Putamen (tissue), 1 donor: ENCODE data around the gene FCN3.
A peak's percentile ranks its signal among the peaks of the same experiment; 100 is the strongest.
"Not testable (repeated sequence)": the region's sequence is repeated elsewhere in the genome, so short reads cannot be mapped to it uniquely, and the experiment has no call there.

Experiments
- DNase-seq: peaks from one replicate; pipeline ENCODE4 v3.0.0-alpha.2; 2016; ENCODE audit warnings: low spot score

Gene FCN3

DNA sequence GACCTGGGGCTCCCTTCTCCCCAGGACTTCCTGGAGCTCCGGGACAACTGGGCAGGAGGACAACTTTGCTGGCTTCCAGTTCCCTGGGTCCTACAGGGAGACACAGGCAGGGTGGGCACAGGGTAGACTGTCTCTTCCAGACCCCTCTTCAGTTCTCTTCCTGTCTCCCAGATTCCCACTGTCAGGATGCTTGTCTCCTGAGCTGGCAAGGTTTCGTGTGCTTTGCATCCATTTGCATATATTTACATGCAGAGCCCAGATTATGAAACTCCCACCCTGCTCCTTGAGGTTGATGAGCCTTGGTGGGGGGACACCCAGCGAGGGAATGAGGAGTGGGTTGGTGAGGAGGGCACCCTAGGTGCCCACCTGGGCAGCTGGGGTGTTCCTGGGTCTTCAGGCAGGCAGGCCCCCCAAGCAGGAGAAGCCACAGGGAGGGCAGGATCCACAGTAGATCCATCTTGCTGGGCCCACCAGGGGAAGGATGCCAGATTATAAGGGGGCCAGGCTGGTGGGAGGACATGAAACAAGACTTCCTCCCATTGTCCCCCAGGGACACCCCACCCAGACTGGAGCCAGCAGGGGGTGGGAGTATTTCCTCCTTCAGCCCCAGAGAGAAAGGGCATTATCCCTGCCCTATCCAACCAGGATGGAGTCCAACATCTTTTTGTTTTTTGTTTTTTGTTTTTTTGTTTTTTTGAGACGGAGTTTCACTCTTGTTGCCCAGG is at the start of gene FCN3:
TSS of gene FCN3 (minus strand) at position 463 of the 725 bp plus-strand sequence. CDS start at position 457, 6 bp downstream.
- DNase-seq = no peak

DNA sequence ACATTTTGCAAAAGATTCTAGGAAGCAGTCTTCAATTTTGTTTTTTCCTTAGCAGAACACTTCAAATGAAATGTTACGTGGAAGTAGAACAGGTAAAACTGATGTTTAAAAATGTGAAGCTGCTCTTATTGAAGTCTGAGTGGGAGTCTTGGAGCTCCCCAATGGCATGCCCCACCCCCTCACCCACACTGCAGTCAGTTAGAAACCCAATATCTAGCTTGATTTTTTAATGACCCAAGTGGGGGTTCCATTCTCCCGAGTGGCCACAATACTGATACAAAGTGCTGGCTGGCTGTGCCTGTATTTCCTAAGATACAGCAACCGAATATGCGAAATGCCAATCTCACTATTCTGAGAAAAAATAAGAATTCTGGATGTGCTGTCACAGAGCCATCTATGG is 49.1 kb upstream of the FCN3 start:
- DNase-seq = no peak

DNA sequence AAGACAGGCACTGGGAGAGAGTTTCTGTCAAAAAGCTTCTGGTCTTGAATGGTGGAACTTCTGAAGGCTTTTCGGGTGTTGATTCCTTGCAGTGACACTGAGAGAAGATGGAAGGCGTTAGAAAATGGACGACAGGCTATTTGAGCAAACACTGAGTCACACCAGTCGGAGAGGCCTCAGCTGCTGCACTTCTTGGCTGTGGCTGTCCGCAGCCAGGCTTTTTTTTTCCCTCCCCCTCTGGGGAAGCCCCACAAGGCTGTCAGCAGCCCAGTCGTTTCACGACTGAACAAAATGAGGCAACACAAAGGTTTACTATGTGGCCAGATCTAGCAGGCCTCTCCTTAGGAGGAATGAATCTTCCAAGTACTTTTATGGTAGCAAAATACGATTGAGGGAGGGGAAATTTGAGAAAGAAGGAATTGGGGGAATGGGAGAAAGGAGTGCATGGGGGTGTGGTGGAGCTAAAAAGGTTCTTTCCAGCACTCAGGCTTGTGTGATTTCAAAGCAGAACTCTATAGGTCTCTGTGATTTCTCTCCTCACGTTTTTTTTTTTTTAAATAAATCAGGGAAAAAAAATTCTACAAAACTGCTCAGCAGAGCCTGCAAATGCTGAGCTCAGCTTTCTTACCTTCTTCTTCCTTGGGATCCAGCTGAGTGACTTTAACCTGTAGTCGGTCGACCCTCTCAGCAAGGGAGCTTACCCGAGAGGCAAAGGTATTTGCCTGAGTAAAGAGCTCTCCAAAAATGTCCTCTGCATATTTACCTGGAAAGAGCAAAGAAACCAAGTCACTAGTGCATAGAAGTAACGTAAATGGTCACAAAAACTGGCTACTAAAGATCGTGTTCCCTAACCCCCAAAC is 43.9 kb upstream of the FCN3 start:
- DNase-seq = peak; percentile 79

DNA sequence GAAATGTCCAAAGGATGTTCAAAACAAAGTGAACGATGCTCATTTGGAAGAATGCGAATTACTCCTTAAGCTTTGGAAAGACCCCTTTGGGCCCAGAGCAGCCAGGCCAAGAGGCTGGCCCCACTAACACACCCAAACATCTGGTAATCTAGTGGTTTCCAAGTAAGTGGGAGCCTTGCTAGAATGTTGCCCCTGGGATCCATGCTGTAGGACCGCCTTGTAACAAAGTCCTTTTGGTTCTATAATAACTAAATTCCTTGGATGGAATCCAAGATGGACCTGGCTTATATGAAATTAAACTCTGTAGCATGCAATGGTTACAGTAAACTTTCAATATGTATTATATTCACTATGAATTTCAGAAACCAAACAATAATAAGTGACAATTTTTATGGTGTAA is 43.1 kb upstream of the FCN3 start:
- DNase-seq = no peak

DNA sequence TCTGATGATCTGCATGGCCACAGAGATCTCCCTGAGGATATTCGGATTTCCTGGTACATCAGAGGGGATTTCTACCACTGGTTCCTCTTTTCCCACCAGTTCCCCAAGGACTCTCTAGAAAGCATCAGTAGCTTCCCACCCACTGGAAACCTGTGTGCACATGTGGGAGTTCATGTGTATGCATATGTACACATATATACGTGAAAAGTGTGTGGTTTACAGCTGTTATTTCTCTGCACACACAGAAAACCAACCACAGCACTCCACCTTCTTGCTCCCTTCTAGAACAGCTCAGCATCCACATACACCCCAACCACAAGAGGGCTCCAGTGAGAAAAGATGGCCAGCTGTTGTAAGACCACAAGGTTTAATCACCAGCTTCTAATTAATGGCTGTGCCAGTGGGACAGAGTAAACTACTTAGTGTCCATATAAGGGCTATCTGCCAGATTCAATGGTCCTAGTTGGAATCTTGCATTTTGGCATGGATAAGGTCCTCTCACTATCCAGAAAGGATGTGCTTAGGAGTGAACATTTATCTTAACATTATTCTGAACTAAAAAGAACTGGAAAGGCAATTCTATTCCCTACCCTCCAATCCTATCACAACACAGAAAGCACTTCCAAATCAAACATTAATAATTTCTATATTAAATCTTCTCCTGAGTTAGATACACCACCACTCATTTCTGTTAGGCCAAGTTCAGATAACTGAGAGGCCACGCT is 41.9 kb upstream of the FCN3 start:
- peak; percentile 54 for DNase-seq

DNA sequence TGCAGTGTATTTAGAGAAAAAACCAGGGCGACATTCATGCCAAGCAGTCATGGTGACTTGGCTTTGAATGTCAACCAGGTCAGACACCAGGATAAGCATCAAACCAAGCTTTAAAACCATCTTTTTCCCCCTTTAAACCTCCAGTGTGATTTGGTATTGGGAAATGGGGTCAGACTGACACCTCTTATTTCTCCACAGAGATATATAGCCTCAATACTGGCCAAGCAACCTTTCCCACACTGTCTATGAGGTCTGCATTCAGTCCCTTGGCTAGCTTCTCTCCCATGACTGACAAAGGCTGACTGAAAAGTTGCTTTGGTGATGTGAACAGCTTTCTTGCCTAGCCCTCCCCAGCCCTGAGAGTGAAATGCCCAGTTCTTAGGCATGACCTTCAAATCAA is 39.5 kb upstream of the FCN3 start:
- DNase-seq = no peak

DNA sequence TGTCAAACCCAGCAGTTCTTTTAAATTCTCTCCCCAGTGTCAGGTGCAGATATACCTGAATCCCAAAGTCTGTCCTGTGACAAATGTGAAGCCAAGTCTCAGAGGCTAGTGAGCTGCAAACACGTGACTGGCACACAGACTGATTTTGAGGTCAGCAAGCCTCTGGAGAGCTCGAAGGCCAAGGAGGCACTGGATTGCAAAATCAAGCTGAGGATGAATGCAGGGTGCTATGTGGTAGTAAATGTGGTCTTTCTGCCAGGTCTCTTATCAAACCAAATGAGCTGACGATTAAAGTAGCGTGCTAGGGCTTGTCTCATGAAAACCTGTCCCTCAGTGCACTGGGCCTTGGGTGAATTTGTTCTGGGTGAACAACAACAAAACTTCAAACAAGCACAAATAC is 38.4 kb upstream of the FCN3 start:
- DNase-seq = no peak

DNA sequence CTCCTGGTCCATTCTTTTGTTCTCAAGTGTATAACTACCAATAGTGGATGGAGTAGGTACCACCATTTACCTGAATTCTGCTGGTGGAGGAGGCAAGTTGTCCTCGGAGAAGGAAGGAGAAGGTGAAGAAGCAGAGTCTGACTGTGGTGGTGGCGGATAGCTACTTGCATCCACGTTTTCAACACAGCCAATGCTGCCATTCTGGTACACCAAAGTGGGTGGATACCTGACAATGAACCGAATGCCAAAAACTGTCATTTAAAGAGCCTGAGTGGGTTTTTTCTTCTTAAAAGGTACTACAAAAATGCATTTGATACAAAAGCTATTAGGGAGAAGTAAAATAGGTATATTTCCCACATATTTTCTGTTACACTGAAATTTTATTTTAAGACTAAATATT is 37.9 kb upstream of the FCN3 start:
- peak; percentile 58 for DNase-seq

DNA sequence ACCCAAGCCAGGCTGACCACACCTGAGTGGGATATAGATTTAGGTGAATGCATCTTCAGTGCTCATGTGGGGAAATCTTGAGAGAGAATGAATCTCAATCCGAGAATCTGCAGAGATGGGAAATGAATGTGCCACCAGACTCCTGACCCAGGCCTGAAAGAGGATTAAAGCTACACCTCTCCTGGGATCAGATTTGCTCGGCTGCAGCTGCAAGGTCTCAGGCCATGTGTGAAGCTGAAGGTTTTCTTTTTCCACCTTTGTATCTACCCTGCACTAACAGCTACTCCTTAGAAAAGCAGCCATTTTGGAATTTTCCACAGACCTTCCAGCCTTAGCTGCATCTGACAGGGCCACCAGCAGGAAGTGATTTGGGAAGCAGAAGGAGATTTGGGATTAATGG is 36.1 kb upstream of the FCN3 start:
- DNase-seq = no peak

DNA sequence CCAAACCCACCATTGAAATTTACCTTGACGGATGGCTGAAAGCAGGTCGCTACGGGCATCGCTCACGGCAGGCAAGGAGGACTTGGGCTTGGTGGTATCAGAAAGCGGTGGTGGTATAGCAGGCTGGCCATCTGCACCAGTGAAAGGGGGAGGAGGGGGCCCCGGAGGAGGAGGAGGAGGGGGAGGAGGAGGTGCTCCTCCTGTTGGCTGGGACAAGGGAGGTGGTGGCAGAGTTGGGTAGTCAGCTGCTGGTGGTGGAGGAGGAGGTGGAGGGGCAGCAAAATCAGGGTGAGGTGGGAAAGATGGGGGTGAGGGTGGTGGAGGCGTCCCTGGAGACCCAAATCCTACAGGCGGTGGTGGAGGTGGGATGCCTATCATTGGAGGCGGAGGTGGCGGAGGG is 35.0 kb upstream of the FCN3 start:
- no peak for DNase-seq

DNA sequence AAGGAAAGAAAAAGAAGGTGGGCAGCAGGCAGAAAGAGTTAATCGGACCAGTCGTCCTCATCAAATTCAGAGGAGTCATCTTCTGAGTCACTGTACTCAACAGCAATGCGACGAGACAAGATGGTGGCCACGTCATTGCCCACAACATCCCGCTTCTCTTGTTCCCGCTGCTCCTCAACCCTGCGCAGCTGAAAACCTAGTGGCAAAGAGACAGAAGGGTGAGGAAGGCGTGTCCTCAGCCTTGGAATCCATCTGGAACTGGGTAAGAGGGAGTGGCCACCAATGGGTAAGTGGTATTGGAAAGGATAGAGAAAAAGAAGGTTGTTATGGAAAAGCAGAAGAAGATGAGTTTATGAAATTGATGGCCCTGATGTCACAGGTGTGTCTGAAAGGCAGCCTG is 33.5 kb upstream of the FCN3 start:
- no peak for DNase-seq

DNA sequence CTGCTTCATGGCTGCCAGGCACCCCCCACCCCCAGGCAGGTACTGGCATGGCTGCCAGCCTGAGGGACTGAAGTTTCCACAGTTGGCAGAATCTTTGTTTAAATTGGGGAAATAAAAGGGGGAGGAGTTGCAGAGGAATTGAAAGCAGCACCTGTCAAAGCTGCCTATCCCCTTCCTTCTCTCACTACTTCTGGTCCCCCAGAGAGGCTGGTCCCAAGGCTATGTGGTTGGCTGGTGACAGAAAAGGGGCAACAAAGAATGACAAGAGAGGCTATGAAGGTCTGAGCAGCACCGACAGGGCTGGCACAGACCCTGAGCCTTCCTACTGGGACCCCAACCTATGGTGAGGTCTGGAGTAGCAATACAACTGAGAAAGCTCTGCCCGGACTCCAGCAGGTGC is 32.2 kb upstream of the FCN3 start:
- DNase-seq = not testable (repeated sequence)

DNA sequence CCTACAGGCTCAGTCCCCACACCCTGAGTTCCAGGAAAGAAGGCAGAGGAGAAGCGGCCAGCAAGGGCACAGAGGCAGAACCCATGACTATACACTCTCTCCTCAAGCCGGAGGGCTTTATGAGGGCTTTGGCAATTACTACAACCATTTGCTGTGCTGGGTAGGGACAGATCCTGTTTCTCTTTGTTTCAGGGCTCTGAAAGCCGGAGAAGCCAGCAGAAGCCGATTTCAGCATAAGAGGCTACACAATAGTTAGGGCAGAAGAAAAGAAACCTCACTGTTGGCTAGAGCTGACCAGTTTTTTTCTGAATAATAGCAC is 31.7 kb upstream of the FCN3 start:
- DNase-seq = no peak

DNA sequence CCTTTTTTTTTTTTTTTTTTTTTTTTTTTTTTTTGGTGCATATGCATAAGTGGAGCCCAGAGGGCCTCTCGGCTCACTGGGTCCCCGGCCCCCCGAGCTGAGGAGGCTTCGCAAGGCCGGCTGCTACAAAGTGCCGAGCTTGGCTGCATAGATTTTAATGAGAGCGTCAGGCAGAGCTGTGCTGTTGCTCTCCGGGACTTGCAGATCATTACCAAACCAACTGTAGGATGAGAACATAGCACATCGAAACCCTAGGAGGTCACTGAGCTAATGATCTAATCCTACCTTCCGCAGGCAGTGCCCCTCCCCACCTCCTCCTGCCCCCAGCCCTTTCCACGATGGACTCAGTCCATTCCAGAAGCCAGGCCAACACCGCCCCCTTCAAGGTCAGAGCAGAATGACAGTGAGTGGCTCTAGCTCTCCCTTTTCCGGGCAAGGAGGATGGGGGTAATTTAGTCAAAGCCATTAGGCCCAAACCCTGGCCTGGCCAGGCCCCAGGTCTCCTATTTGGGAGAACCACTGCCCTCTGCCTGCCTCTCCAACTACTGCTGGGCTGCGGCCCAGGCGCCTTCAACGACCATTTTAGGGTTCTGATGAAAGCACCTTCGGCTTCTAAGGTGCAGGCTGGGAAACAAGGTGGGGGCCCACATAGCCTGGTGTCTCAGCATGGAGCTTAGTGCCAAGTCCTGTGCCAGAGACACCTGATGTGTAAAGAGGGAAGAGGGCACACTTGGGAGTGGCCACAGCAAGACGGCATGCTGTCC is 31.2 kb upstream of the FCN3 start:
- DNase-seq = not testable (repeated sequence)

DNA sequence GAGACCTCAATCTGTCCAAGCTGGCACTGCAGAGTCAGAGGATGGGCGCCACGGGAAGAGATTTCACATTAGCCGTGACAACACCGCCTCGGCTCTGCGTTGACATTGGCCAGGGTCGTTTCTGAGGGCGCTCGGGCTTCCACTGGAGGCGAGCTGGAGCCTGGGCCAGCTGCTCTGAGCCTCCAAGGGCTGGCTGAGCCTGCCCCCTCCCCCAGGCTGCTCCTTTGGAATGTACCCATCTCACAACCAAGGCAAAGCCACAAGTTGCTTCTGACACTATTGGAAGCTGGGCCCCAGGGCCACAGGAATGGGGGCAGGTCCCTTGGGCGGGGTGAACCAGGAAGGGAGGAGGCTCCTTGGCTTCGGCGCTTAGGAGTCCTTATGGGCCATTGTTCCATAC is 30.4 kb upstream of the FCN3 start:
- no peak for DNase-seq

DNA sequence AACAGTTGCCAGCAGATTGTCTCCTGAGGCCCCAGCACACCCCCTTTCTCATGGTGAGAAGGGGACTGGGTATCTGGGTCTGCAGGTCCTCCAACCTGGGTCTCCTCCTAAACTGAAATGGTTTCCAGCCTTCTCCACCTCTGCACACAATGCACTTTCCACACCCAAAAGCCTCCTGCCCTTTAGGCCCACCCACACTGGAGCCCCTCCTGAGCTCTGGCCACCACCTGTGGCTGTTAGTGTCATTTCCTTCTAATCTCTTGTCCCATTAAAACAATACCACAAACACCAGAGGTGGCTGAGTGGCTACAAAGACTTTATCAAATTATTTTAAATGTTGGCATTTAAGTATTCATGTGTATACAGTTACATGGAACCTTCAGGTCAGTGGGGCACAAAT is 29.3 kb upstream of the FCN3 start:
- DNase-seq = no peak

DNA sequence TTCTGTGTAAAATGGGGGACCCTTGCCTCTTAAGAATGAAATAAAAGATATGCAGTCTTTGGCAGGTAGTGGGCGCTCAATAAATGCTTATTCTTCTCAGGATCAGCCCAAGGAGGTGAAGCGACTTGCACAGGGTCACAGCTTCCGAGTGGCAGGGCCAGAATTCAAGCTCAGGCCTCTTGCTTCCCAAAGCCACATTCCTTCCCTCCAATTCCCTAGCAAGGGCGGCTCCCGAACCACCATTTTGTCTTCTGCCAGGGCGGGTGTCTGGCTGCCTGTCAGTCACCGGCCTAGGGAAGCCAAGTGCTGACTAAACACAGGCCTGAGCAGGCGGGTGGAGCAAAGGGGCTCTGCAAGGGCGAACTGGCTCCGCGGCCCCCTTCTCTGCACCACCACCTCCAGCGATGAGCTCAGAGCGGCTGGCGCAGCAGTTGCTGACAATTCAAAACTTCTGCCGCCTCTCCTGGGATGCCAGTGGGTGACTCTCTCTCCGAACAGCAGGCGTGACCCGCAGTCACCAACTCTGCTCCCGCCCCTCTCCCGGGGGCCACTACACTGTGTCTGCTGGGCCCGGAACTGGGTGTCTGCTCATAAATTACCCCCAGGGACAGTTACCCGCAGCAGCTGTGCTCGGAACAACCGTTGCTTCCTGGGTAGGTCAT is 28.6 kb upstream of the FCN3 start:
- DNase-seq = no peak

DNA sequence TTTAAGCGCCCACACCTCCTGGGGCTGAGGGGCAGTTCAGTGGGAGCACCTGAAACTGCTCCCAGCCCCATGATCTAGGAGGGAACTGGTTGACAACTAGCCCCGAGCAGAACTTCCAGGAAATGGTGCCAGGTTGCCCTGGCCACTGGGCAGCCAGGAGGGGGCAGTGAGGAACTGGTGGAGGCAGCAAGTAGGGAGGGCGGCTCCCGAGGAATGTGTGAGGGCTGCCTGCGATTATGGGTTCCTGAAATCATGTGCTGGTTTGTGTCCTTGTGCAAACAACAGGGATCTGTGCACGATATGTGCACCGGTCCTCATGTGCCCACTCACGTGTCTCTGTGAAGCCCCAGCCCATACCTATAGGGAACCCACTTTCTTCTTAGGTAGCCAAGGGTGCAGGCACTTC is 27.7 kb upstream of the FCN3 start:
- DNase-seq = peak; percentile 61

DNA sequence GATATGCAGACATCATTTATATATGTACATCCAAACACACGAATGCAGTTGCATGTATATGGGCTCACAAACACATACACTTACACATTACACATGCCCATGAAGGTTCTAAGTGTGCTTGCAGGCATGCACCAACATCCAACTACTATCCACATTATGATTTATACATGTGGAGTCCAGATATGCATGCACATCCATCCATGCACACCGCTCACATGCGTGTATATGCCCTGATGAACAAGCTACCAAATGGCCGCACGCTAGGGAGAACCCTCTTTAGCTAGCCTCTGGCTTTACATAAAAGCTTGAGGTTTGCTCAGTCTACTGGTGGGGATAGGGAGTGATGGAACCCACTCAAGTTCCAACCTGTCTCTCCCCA is 26.3 kb upstream of the FCN3 start:
- DNase-seq = no peak

DNA sequence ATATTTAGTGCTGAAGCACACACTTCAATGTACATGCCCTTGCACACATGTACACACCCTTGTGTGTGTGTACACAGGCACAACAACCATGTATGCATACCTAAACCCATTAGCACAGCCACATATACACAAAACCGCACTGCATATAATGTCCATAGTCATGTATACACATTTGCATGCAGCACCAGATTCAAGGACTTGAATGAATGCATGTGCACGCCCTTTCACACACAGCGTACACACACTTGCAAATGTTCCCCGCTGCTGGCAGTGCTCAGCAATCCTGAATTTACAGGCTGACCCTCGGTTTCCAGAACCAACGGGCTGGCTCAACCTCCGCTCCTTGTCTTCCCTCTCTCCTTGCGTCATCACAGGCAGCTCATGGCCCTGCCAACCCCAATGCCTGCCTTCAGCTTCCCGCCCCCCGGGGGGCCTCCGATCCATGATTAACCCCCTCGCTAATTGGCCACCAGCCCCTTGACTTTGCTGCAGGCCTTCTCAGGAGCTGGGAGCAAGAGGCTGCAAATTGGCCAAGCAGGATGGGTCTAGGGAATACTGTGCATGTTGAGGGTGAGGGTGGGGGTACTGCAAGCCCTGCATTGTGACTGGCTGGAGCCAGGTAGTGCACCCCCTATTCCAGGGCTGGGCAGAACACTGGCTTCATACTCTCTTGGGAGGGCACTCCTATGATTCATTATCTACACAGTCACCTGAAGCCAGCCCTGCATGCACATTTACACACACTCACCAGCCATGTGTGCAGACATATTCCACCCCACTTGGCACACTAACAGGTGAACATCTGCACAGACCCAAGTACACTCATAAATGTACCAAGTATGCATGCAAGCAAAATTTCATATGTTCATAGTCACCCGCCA is 25.7 kb upstream of the FCN3 start:
- DNase-seq = no peak
